GM23338 (cell line): ENCODE results near the gene INPP5D. TPM values are rescaled to one million over a fixed set of nuclear protein-coding genes. Genes with fewer than 3 reads are reported as not detected.

ENCODE experiments used
- ATAC-seq: fragments of 200-7000 bp; cut with Tn5 transposase; 3 replicates; pipeline ENCODE4 v1.9.1; 2020
- DNase-seq: peaks from one replicate; pipeline ENCODE4 v3.0.0-alpha.2; 2015; ENCODE audit warnings: low spot score
- H2AFZ ChIP-seq: fragments of 200-600 bp; sonication (generic); 2 replicates; pipeline ENCODE4 v1.8.0; 2016; ENCODE audit warnings: antibody characterized with exemption, mild to moderate bottlenecking, moderate library complexity
- H3F3A ChIP-seq: fragments of 200-600 bp; sonication (generic); replicated peaks from 2 replicates; pipeline ENCODE4 v1.8.0; 2017; ENCODE audit warnings: antibody characterized with exemption, mixed run types, low read depth
- H3K27ac ChIP-seq: fragments of 200-600 bp; sonication (generic); 2 replicates; pipeline ENCODE4 v1.6.1; 2016; ENCODE audit warnings: low read depth
- H3K27me3 ChIP-seq: fragments of 200-600 bp; sonication (generic); 2 replicates; pipeline ENCODE4 v1.8.0; 2016; ENCODE audit warnings: mild to moderate bottlenecking, mixed run types, moderate library complexity; ENCODE audit not compliant: insufficient read depth
- H3K36me3 ChIP-seq: fragments of 200-600 bp; sonication (generic); 2 replicates; pipeline ENCODE4 v1.8.0; 2016; ENCODE audit warnings: mild to moderate bottlenecking; ENCODE audit not compliant: insufficient read depth
- H3K4me1 ChIP-seq: fragments of 200-600 bp; sonication (generic); 2 replicates; pipeline ENCODE4 v1.8.0; 2016; ENCODE audit warnings: mild to moderate bottlenecking, moderate library complexity; ENCODE audit not compliant: insufficient read depth
- H3K4me2 ChIP-seq: fragments of 200-600 bp; sonication (generic); 2 replicates; pipeline ENCODE4 v1.7.1; 2017; ENCODE audit warnings: mixed run types
- H3K4me3 ChIP-seq: fragments of 200-600 bp; sonication (generic); 2 replicates; pipeline ENCODE4 v1.6.1; 2016; ENCODE audit warnings: mixed run types
- H3K79me2 ChIP-seq: fragments of 200-600 bp; sonication (generic); replicated peaks from 2 replicates; pipeline ENCODE4 v1.8.0; 2017; ENCODE audit warnings: mild to moderate bottlenecking; ENCODE audit not compliant: insufficient read depth
- H3K9me2 ChIP-seq: fragments of 200-600 bp; sonication (generic); 2 replicates; pipeline ENCODE4 v1.8.0; 2017; ENCODE audit not compliant: insufficient read depth
- H4K20me1 ChIP-seq: fragments of 200-600 bp; sonication (generic); replicated peaks from 2 replicates; pipeline ENCODE4 v1.8.0; 2017; ENCODE audit warnings: mild to moderate bottlenecking; ENCODE audit not compliant: insufficient read depth
- H3K27ac Mint-ChIP-seq: 2 replicates; pipeline ENCODE4 v1.8.0; 2020; ENCODE audit warnings: inconsistent platforms, mild to moderate bottlenecking, moderate library complexity, mixed read lengths
- H3K27me3 Mint-ChIP-seq: 3 replicates; pipeline ENCODE4 v1.8.0; 2022; ENCODE audit warnings: low read depth, mild to moderate bottlenecking, moderate library complexity, mixed read lengths, inconsistent platforms; ENCODE audit not compliant: insufficient read depth, poor library complexity
- H3K36me3 Mint-ChIP-seq: 3 replicates; pipeline ENCODE4 v1.8.0; 2021; ENCODE audit warnings: low read depth, mild to moderate bottlenecking, inconsistent platforms, moderate library complexity, mixed read lengths
- H3K4me1 Mint-ChIP-seq: 3 replicates; pipeline ENCODE4 v1.8.0; 2020; ENCODE audit warnings: mild to moderate bottlenecking, inconsistent platforms, mixed read lengths
- H3K4me3 Mint-ChIP-seq: 3 replicates; pipeline ENCODE4 v1.8.0; 2021; ENCODE audit warnings: moderate library complexity, mild to moderate bottlenecking, inconsistent platforms, mixed read lengths
- H3K9me3 Mint-ChIP-seq: 3 replicates; pipeline ENCODE4 v1.8.0; 2020; ENCODE audit warnings: moderate library complexity, mild to moderate bottlenecking, inconsistent platforms, mixed read lengths
- JUNB ChIP-seq: IDR thresholded peaks from one replicate; pipeline ENCODE4 v1.6.1; 2016; ENCODE audit warnings: antibody characterized with exemption; ENCODE audit not compliant: unreplicated experiment
- NANOG ChIP-seq: IDR thresholded peaks from 2 replicates; pipeline ENCODE4 v1.6.1; 2016; ENCODE audit warnings: antibody characterized with exemption, borderline replicate concordance
- polyA plus RNA-seq: library from polyadenylated mRNA; unstranded; fragments of >200 nt; fragmentation: Nextera tagmentation; extraction: Ambion mirVana; gene quantifications from 2 replicates; pipeline ENCODE4 v1.2.1, GENCODE V29; 2016
- total RNA-seq: library from RNA; depleted of rRNA; stranded (reverse); fragments of >200 nt; shearing (Covaris generic); gene quantifications from 2 replicates; pipeline ENCODE4 v1.2.3, GENCODE V29; 2014
- TF ChIP-seq, protein P1 (sequence below): fragments of 250-450 bp; sonication (Bioruptor Pico); IDR thresholded peaks from 2 replicates; pipeline ENCODE4 v1.5.0; 2020; ENCODE audit warnings: mild to moderate bottlenecking, moderate library complexity
- TF ChIP-seq, protein P2 (sequence below): IDR thresholded peaks from 2 replicates; pipeline ENCODE4 v1.6.1; 2016; ENCODE audit warnings: antibody characterized with exemption

INPP5D gene
- total and polyA plus RNA-seq, 2 experiments from 2014 or later: 6.6 to 8.3 TPM

DNA sequence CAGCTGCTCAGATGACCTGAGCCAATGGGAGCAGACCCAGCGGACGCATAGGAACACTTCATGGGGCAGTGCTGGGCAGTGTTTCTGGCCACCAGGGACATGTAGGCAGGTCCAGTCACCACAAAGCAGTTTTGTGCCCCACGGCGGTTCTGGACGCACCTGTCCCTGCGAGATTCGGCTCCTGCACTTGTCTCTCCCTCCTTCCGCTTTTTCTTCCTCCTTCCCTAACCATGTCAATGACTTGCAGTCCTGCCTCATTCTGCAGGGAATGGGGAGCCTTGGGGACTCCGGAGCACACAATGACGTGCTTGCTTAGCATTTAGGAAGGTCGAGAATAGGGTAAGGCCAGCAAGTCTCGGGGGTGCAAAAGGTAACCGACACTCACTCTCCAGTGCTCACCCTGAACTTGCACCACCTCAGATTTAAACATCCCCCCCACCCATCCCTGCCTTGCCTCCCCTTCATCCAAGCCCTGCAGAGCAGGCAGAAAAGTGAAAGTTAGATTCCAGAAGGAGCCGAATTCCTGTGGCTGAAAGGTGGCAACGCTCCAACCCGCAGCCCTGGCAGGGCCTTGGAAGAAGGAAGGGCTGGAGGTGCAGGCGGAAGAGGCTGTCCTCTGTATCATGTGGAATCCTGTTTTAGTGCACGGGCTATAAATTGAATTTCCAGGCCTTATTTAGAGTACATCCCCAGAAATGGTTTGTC is 150.9 kb downstream of the INPP5D start (continued):
- TF ChIP-seq, protein P1, sequence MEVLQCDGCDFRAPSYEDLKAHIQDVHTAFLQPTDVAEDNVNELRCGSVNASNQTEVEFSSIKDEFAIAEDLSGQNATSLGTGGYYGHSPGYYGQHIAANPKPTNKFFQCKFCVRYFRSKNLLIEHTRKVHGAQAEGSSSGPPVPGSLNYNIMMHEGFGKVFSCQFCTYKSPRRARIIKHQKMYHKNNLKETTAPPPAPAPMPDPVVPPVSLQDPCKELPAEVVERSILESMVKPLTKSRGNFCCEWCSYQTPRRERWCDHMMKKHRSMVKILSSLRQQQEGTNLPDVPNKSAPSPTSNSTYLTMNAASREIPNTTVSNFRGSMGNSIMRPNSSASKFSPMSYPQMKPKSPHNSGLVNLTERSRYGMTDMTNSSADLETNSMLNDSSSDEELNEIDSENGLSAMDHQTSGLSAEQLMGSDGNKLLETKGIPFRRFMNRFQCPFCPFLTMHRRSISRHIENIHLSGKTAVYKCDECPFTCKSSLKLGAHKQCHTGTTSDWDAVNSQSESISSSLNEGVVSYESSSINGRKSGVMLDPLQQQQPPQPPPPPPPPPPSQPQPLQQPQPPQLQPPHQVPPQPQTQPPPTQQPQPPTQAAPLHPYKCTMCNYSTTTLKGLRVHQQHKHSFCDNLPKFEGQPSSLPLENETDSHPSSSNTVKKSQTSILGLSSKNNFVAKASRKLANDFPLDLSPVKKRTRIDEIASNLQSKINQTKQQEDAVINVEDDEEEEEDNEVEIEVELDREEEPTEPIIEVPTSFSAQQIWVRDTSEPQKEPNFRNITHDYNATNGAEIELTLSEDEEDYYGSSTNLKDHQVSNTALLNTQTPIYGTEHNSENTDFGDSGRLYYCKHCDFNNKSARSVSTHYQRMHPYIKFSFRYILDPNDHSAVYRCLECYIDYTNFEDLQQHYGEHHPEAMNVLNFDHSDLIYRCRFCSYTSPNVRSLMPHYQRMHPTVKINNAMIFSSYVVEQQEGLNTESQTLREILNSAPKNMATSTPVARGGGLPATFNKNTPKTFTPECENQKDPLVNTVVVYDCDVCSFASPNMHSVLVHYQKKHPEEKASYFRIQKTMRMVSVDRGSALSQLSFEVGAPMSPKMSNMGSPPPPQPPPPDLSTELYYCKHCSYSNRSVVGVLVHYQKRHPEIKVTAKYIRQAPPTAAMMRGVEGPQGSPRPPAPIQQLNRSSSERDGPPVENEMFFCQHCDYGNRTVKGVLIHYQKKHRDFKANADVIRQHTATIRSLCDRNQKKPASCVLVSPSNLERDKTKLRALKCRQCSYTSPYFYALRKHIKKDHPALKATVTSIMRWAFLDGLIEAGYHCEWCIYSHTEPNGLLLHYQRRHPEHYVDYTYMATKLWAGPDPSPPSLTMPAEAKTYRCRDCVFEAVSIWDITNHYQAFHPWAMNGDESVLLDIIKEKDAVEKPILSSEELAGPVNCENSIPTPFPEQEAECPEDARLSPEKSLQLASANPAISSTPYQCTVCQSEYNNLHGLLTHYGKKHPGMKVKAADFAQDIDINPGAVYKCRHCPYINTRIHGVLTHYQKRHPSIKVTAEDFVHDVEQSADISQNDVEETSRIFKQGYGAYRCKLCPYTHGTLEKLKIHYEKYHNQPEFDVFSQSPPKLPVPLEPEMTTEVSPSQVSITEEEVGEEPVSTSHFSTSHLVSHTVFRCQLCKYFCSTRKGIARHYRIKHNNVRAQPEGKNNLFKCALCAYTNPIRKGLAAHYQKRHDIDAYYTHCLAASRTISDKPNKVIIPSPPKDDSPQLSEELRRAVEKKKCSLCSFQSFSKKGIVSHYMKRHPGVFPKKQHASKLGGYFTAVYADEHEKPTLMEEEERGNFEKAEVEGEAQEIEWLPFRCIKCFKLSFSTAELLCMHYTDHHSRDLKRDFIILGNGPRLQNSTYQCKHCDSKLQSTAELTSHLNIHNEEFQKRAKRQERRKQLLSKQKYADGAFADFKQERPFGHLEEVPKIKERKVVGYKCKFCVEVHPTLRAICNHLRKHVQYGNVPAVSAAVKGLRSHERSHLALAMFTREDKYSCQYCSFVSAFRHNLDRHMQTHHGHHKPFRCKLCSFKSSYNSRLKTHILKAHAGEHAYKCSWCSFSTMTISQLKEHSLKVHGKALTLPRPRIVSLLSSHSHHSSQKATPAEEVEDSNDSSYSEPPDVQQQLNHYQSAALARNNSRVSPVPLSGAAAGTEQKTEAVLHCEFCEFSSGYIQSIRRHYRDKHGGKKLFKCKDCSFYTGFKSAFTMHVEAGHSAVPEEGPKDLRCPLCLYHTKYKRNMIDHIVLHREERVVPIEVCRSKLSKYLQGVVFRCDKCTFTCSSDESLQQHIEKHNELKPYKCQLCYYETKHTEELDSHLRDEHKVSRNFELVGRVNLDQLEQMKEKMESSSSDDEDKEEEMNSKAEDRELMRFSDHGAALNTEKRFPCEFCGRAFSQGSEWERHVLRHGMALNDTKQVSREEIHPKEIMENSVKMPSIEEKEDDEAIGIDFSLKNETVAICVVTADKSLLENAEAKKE: no peak
- TF ChIP-seq, protein P2, sequence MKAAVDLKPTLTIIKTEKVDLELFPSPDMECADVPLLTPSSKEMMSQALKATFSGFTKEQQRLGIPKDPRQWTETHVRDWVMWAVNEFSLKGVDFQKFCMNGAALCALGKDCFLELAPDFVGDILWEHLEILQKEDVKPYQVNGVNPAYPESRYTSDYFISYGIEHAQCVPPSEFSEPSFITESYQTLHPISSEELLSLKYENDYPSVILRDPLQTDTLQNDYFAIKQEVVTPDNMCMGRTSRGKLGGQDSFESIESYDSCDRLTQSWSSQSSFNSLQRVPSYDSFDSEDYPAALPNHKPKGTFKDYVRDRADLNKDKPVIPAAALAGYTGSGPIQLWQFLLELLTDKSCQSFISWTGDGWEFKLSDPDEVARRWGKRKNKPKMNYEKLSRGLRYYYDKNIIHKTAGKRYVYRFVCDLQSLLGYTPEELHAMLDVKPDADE: no peak

- Mint-ChIP-seq H3K27ac (no peak overlapping the region), H3K36me3 (no peaks in the 10 kb centered on the region; the same call in 2 of the 3 replicates), H3K4me1 (peaks cover 35% of the 10 kb centered on the region), H3K9me3 (peaks cover 2% of the 10 kb centered on the region; the same call in 1 of the 3 replicates), H3K4me3 (no peak overlapping the region), H3K27me3 (peaks cover 17% of the 10 kb centered on the region)
- Histone ChIP-seq H3K27ac (no peak overlapping the region), H3K4me1 (peaks cover 22% of the 10 kb centered on the region), H3K27me3 (no peaks in the 10 kb centered on the region), H4K20me1 (no peaks in the 10 kb centered on the region), H3K36me3 (no peaks in the 10 kb centered on the region), H3K9me2 (no peaks in the 10 kb centered on the region), H2AFZ (no peak overlapping the region; the same call in 1 of the 2 replicates), H3K79me2 (no peaks in the 10 kb centered on the region), H3K4me2 (no peak overlapping the region), H3K4me3 (no peak overlapping the region), H3F3A (peaks cover 8% of the 10 kb centered on the region; the same call in 1 of the 2 replicates)
- no peak for ATAC-seq
- DNase-seq: no peak
- TF ChIP-seq JUNB (no peak), NANOG (no peak)
- TF ChIP-seq, protein P2: no peak
- TF ChIP-seq, protein P1: no peak
Observed at GRCh38 chr2:233211548-233211895, 151.4 kb downstream of the INPP5D start.
